IMR-90 (cell line): ENCODE measurements around the gene FAM120A. TPM values are rescaled to one million over a fixed set of nuclear protein-coding genes. Genes with fewer than 3 reads are reported as not detected.

Source experiments
- ATAC-seq: fragments of 200-7000 bp; cut with Tn5 transposase; 2 replicates; pipeline ENCODE4 v1.9.1; 2020; ENCODE audit warnings: low read depth, mild to moderate bottlenecking, moderate library complexity
- BruUV-seq: library from RNA; stranded (reverse); fragments of 400-500 nt; replicated peaks from 2 replicates; lab custom pipeline; 2021; lab: Mats Ljungman, UMichigan
- CTCF ChIA-PET: fragments of 300-600 bp; formaldehyde crosslinking; extraction: SDS; loops from one replicate; lab custom pipeline; 2021; ENCODE audit warnings: antibody characterized with exemption; lab: Yijun Ruan, JAX
- POLR2A ChIA-PET: fragments of 300-600 bp; sonication (Branson Sonifier 250); formaldehyde crosslinking; loops from one replicate; lab custom pipeline; 2022; ENCODE audit warnings: antibody characterized with exemption; ENCODE audit not compliant: unreplicated experiment; lab: Charles Lee
- DNase-seq: peaks from one replicate; pipeline ENCODE4 v3.0.0; 2013
- H2AFZ ChIP-seq: replicated peaks from 2 replicates; pipeline ENCODE3; 2013; ENCODE audit warnings: low read length, mild to moderate bottlenecking; ENCODE audit not compliant: poor library complexity
- H2AK5ac ChIP-seq: 2 replicates; pipeline ENCODE4 v1.6.1; 2013; ENCODE audit warnings: low read depth, low read length, inconsistent platforms
- H2AK9ac ChIP-seq: replicated peaks from 2 replicates; pipeline ENCODE3; 2013; ENCODE audit warnings: mild to moderate bottlenecking, low read depth, low read length, moderate library complexity; ENCODE audit not compliant: poor library complexity
- H2BK120ac ChIP-seq: 2 replicates; pipeline ENCODE4 v1.6.1; 2013; ENCODE audit warnings: low read depth, low read length, inconsistent platforms
- H2BK15ac ChIP-seq: 3 replicates; pipeline ENCODE4 v1.6.1; 2013; ENCODE audit warnings: low read depth, low read length, inconsistent platforms
- H2BK20ac ChIP-seq: 2 replicates; pipeline ENCODE4 v1.6.1; 2013; ENCODE audit warnings: low read depth, mild to moderate bottlenecking, inconsistent platforms, low read length, moderate library complexity
- H2BK5ac ChIP-seq: 2 replicates; pipeline ENCODE4 v1.6.1; 2013; ENCODE audit warnings: mild to moderate bottlenecking, low read depth, low read length, inconsistent platforms; ENCODE audit not compliant: poor library complexity, severe bottlenecking
- H3K14ac ChIP-seq: replicated peaks from 2 replicates; pipeline ENCODE4 v1.6.1; 2013; ENCODE audit warnings: low read depth, low read length, inconsistent platforms
- H3K18ac ChIP-seq: 2 replicates; pipeline ENCODE4 v1.6.1; 2013; ENCODE audit warnings: low read depth, low read length, control low read depth
- H3K23ac ChIP-seq: 2 replicates; pipeline ENCODE4 v1.6.1; 2013; ENCODE audit warnings: low read depth, low read length, inconsistent platforms
- H3K27ac ChIP-seq: 2 replicates; pipeline ENCODE4 v1.5.1; 2013; ENCODE audit warnings: mild to moderate bottlenecking, control low read depth, low read length; ENCODE audit not compliant: insufficient read depth
- H3K27me3 ChIP-seq: 2 replicates; pipeline ENCODE4 v1.6.1; 2013; ENCODE audit warnings: low read length; ENCODE audit not compliant: control insufficient read depth, insufficient read depth
- H3K36me3 ChIP-seq: 2 replicates; pipeline ENCODE4 v1.6.1; 2013; ENCODE audit warnings: low read length, mixed read lengths; ENCODE audit not compliant: control insufficient read depth, insufficient read depth
- H3K4ac ChIP-seq: 2 replicates; pipeline ENCODE4 v1.6.1; 2013; ENCODE audit warnings: low read depth, low read length, inconsistent platforms
- H3K4me1 ChIP-seq: 2 replicates; pipeline ENCODE4 v1.6.1; 2013; ENCODE audit warnings: low read length, mixed read lengths; ENCODE audit not compliant: control insufficient read depth, insufficient read depth
- H3K4me2 ChIP-seq: 2 replicates; pipeline ENCODE4 v1.6.1; 2013; ENCODE audit warnings: low read depth, mild to moderate bottlenecking, control low read depth, low read length, moderate library complexity
- H3K4me3 ChIP-seq: 2 replicates; pipeline ENCODE4 v1.5.1; 2013; ENCODE audit warnings: low read depth, mild to moderate bottlenecking, control low read depth, low read length, moderate library complexity; ENCODE audit not compliant: insufficient read depth
- H3K56ac ChIP-seq: 2 replicates; pipeline ENCODE4 v1.6.1; 2013; ENCODE audit warnings: low read length, inconsistent platforms; ENCODE audit not compliant: insufficient read depth; ENCODE audit errors: extremely low read depth
- H3K79me1 ChIP-seq, 2 experiments: 2 replicates each; pipeline ENCODE4 v1.6.1; 2013; ENCODE audit warnings: low read length in 2 of 2, inconsistent platforms in 1 of 2, low read depth in 1 of 2
- H3K9ac ChIP-seq: 2 replicates; pipeline ENCODE4 v1.6.1; 2013; ENCODE audit warnings: low read depth, low read length, control low read depth
- H3K9me1 ChIP-seq: 2 replicates; pipeline ENCODE4 v1.6.1; 2013; ENCODE audit warnings: low read length, inconsistent platforms; ENCODE audit not compliant: insufficient read depth
- H3K9me3 ChIP-seq: 2 replicates; pipeline ENCODE4 v1.6.1; 2013; ENCODE audit warnings: low read length; ENCODE audit not compliant: control insufficient read depth, insufficient read depth
- H4K20me1 ChIP-seq: 2 replicates; pipeline ENCODE4 v1.6.1; 2013; ENCODE audit warnings: low read length, inconsistent platforms; ENCODE audit not compliant: insufficient read depth
- H4K5ac ChIP-seq: 2 replicates; pipeline ENCODE4 v1.6.1; 2013; ENCODE audit warnings: mild to moderate bottlenecking, low read depth, low read length, control low read depth
- H4K8ac ChIP-seq, 2 experiments: 2 replicates each; pipeline ENCODE4 v1.6.1; 2013; ENCODE audit warnings: low read depth in 2 of 2, low read length in 2 of 2, control low read depth in 1 of 2, inconsistent platforms in 1 of 2
- H4K91ac ChIP-seq: 2 replicates; pipeline ENCODE4 v1.6.1; 2013; ENCODE audit warnings: low read depth, low read length, inconsistent platforms; ENCODE audit not compliant: insufficient read depth
- MAZ ChIP-seq: IDR thresholded peaks from 2 replicates; pipeline ENCODE4 v1.6.1; 2012; ENCODE audit warnings: low read depth, mild to moderate bottlenecking, low read length, improper control_type of control experiment, moderate library complexity, borderline replicate concordance
- MXI1 ChIP-seq: IDR thresholded peaks from 2 replicates; pipeline ENCODE4 v1.6.1; 2012; ENCODE audit warnings: low read depth, mild to moderate bottlenecking, low read length, moderate library complexity, borderline replicate concordance
- POLR2A ChIP-seq: IDR thresholded peaks from 2 replicates; pipeline ENCODE4 v1.6.1; 2012; ENCODE audit warnings: mild to moderate bottlenecking, low read depth, low read length
- WGBS, 2 experiments: methylation state at CpG; one replicate each; pipeline versions ENCODE4 v1.1.5 to v1.1.7; 2013; ENCODE audit warnings: missing lambda C conversion rate in 2 of 2; ENCODE audit not compliant: insufficient read length in 1 of 2; ENCODE audit errors: extremely low coverage in 2 of 2; 5-methylcytosine and 5-hydroxymethylcytosine counted together
- dilution Hi-C: fragments of 300-500 bp; cut with HindIII; formaldehyde crosslinking; loops from one replicate; pipeline ENCODE4 v1.14.3; 2018; ENCODE audit warnings: low sequenced_read_pairs; ENCODE audit not compliant: unreplicated experiment
- in situ Hi-C: fragments of 300-500 bp; cut with MboI; formaldehyde crosslinking; loops from 3 replicates; pipeline ENCODE4 v1.14.3; 2019; ENCODE audit warnings: low sequenced_read_pairs, inconsistent platforms, mixed read lengths
- intact Hi-C: fragments of 100-400 bp; cut with micrococcal nuclease; formaldehyde crosslinking; loops from 2 replicates; pipeline ENCODE4 v1.10.0; 2022
- polyA plus RNA-seq, 3 experiments: library from polyadenylated mRNA; depleted of rRNA; stranded (reverse); fragments of >200 nt; gene quantifications; 2 replicates each; pipeline ENCODE4 v1.2.3, GENCODE V29; 2012; ENCODE audit warnings: low replicate concordance in 1 of 3
- total RNA-seq: library from RNA; depleted of rRNA; stranded (reverse); fragments of >200 nt; gene quantifications from 2 replicates; pipeline ENCODE4 v1.2.3, GENCODE V29; 2012

Gene FAM120A
- total and polyA plus RNA-seq, 2 of the 4 experiments (the other 2 are of a cell fraction), result 61.6 to 75.1 TPM

GRCh38 chr9:93453047-93453914, 1.8 kb downstream of the FAM120A start, which contains the start of gene FAM120AOS:
TSS of gene FAM120AOS (minus strand) at chr9:93453581. CDS start at chr9:93452709, 872 bp downstream.
- dilution Hi-C loops (no loop called here), intact Hi-C loops (loop anchor here (1.0 to 10.0 kb wide), 3 partner anchors 113 to 358 kb away; partner anchors contain the start of genes CARD19 and NINJ1), in situ Hi-C loops (loop anchor here (10.0 to 25.0 kb wide), 3 partner anchors 112 to 709 kb away; no protein-coding TSS in a partner anchor)
- Histone ChIP-seq H4K20me1 (peaks cover 42% of the 10 kb centered on the region), H3K56ac (peak within 1 kb of the TSS; percentile 79), H2BK120ac (no peak within 1 kb of the TSS), H3K27ac (peak within 1 kb of the TSS; percentile 98), H3K9me1 (no peaks in the 10 kb centered on the region; the same call in 1 of the 2 replicates), H3K36me3 (peaks cover under 1% of the 10 kb centered on the region), H3K23ac (peak within 1 kb of the TSS; percentile 86), H3K4me1 (no peaks in the 10 kb centered on the region; the same call in 1 of the 2 replicates), H2BK5ac (peak within 1 kb of the TSS; percentile 73), H3K4me3 (peak within 1 kb of the TSS; percentile 79), H3K14ac (peak within 1 kb of the TSS; percentile 77), H4K91ac (peak within 1 kb of the TSS; percentile 45), H2BK15ac (no peak within 1 kb of the TSS), H3K9me3 (no peaks in the 10 kb centered on the region), H4K8ac (peak within 1 kb of the TSS; percentile 38 to 68), H3K27me3 (no peaks in the 10 kb centered on the region), H3K4me2 (peak within 1 kb of the TSS; percentile 97), H3K9ac (peak within 1 kb of the TSS; percentile 99), H2AFZ (peak within 1 kb of the TSS; percentile 94), H2AK9ac (peak within 1 kb of the TSS; percentile 91), H3K79me1 (peaks cover 6 to 24% of the 10 kb centered on the region in 2 experiments; a peak in 3 of 4 replicates), H3K4ac (peak within 1 kb of the TSS; percentile 95), H2BK20ac (no peak within 1 kb of the TSS), H4K5ac (peak within 1 kb of the TSS; percentile 52; the same call in 1 of the 2 replicates), H3K18ac (0 out of 2 replicates have a peak within 1 kb of the TSS, but pooled peaks have one; percentile 12), H2AK5ac (peak within 1 kb of the TSS; percentile 59; the same call in 1 of the 2 replicates)
- POLR2A ChIA-PET, result interaction anchor here (1.4 kb wide), 1 partner anchor 113 kb away, joined by 6 read pairs; no protein-coding TSS in a partner anchor
- 1% methylated on average over 16 of the region's 34 CpGs; no CpG with 5 or more reads in 1 of the 2 experiments for WGBS, 2 experiments
- ATAC-seq, result peak; percentile 69
- CTCF ChIA-PET, result interaction anchor here (1.0 to 2.5 kb wide), 3 partner anchors 25 to 113 kb away, joined by 3 to 12 read pairs (median 5); no protein-coding TSS in a partner anchor
- BruUV-seq, result no TSS peak
- peak; percentile 95 for DNase-seq
- TF ChIP-seq MXI1 (peak; percentile 23; the same call in 1 of the 2 replicates), POLR2A (no peak), MAZ (peak; percentile 48; the same call in 1 of the 2 replicates)
